ENCODE measurements around the gene MMEL1.

DNA sequence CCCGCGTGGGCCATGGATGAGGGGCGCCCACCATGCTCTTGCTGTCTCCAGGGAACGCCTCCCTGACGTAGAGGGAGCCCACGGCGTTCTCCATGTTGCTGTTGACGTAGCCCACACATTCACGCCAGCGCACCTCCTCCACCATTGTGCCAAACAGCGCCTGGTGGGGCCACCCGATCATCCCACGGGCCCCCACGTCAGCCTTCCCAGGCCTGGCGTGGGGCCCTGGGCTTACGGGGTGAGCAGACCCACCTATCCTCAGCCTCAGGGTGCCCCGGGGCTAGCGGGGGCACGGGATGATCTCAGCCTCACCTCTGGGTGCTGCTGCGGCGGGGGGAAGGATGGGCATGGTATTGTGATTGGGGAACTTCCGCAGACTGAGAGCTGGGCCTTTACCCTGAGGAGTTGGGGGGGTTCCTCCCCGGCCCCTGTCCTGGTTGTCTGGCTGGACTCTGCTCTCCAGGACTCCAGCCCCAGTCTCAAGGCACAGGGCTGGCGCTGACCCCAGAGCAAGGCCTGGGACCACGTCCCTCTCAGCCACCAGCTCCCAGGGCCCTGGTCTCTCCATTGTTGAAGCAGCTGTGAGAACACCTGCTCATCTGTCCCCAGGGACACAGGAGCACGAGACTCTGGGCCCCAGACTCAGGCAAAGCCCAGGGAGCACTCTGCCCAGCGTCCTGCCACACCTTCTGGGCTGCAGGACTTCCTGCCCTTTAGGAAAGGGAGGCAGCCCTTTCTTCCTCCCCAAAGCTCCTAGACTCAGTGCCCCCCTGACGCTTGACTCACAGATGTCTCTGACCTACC lies 36.1 kb downstream of the MMEL1 start:
- TF ChIP-seq, protein P1, sequence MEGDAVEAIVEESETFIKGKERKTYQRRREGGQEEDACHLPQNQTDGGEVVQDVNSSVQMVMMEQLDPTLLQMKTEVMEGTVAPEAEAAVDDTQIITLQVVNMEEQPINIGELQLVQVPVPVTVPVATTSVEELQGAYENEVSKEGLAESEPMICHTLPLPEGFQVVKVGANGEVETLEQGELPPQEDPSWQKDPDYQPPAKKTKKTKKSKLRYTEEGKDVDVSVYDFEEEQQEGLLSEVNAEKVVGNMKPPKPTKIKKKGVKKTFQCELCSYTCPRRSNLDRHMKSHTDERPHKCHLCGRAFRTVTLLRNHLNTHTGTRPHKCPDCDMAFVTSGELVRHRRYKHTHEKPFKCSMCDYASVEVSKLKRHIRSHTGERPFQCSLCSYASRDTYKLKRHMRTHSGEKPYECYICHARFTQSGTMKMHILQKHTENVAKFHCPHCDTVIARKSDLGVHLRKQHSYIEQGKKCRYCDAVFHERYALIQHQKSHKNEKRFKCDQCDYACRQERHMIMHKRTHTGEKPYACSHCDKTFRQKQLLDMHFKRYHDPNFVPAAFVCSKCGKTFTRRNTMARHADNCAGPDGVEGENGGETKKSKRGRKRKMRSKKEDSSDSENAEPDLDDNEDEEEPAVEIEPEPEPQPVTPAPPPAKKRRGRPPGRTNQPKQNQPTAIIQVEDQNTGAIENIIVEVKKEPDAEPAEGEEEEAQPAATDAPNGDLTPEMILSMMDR (IDR thresholded peaks at IDR 0.05) = no peak
- TF ChIP-seq EZH2 (IDR thresholded peaks at IDR 0.05; ENCODE audit: borderline replicate concordance, insufficient read depth, low read depth, low read length, poor library complexity, severe bottlenecking) = no peak

Measured in B cell (primary cell).